Esophagus (tissue), 2 donors: Measurements from ENCODE around the gene AP2A2. TPM values are rescaled to one million over a fixed set of nuclear protein-coding genes. Genes with fewer than 3 reads are reported as not detected.

Experiments
- H3K27ac ChIP-seq, 2 donors: one replicate each; pipeline ENCODE4 v1.5.1; 2013; ENCODE audit warnings: low read depth in 2 of 2, mild to moderate bottlenecking in 2 of 2, inconsistent platforms in 1 of 2, low read length in 1 of 2, moderate library complexity in 1 of 2
- H3K27me3 ChIP-seq, 2 donors: one replicate each; pipeline ENCODE4 v1.6.1; 2013; ENCODE audit warnings: low read length in 2 of 2, control low read depth in 1 of 2, mild to moderate bottlenecking in 1 of 2; ENCODE audit not compliant: insufficient read depth in 2 of 2, control insufficient read depth in 1 of 2
- H3K36me3 ChIP-seq, 2 donors: one replicate each; pipeline ENCODE4 v1.6.1; 2013; ENCODE audit warnings: low read length in 1 of 2; ENCODE audit not compliant: control insufficient read depth in 2 of 2, insufficient read depth in 2 of 2
- H3K4me1 ChIP-seq, 2 donors: one replicate each; pipeline ENCODE4 v1.6.1; 2013; ENCODE audit warnings: low read length in 1 of 2; ENCODE audit not compliant: control insufficient read depth in 2 of 2, insufficient read depth in 2 of 2
- H3K4me3 ChIP-seq, 2 donors: one replicate each; pipeline ENCODE4 v1.5.1; 2013; ENCODE audit warnings: low read length in 2 of 2, mild to moderate bottlenecking in 2 of 2, low read depth in 1 of 2, moderate library complexity in 1 of 2
- H3K9me3 ChIP-seq, 2 donors: one replicate each; pipeline ENCODE4 v1.6.1; 2013; ENCODE audit warnings: mild to moderate bottlenecking in 2 of 2, low read depth in 1 of 2, low read length in 1 of 2, moderate library complexity in 1 of 2; ENCODE audit not compliant: control insufficient read depth in 2 of 2, insufficient read depth in 1 of 2
- WGBS, 2 donors: extraction: QIAGEN DNeasy Blood & Tissue Kit; methylation state at CpG; one replicate each; pipeline ENCODE4 v1.1.7; 2013; 5-methylcytosine and 5-hydroxymethylcytosine counted together
- polyA plus RNA-seq, 2 donors: library from polyadenylated mRNA; stranded (reverse); fragments of 200-250 nt; gene quantifications; one replicate each; pipeline ENCODE4 v1.2.3, GENCODE V29; 2013
- donor health status: healthy with polysubstance abuse.
- donor health status: Bipolar disorder and iron deficiency.

AP2A2 gene
- polyA plus RNA-seq, 2 donors, result 17.3 to 20.2 TPM

DNA sequence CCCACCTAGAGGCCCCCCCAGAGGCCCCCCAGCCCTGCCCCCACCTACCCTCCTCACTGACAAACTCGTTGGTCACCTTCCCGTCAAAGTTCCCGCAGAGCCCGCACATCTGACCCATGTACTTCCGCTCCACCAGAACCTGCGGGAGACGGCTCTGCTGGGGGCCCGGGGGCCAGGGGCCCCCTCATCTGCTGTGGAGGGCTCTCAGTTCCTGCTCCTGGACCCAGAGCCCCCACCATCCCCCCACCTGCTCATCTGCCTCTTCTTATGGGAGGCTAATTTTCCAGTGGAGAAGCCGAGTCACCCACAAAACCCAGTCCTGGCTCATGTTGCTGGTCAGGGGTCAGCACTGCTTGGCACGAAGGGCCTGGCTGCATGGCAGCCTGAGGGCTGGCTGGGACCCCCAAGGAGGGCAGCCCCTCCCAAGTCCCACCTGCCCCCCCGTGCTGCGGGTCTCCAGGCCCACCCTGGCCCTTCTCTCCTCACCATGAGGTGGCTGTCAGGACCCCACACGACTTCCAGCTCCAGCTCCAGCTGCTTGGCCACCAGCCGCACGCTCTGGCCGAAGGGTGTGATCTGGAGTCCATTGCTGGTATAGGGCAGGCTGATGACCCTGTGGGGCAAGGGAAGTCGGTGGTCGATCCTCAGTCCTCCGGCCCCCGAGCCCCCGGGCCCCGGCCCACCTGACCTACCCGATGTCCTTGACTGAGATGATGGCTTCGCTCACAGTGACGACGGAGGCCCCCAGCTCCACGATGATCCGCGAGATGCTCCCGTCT lies 105.6 kb downstream of the AP2A2 start:
- no peak overlapping the region for H3K4me3 ChIP-seq
- WGBS, 2 donors, result 78 to 79% methylated on average over 30 of the region's 30 CpGs
- no peaks in the 10 kb centered on the region for H3K27me3 ChIP-seq

GRCh38 chr11:1032310-1032891 lies 106.7 kb downstream of the AP2A2 start:
- H3K9me3 ChIP-seq, result no peaks in the 10 kb centered on the region
- H3K4me3 ChIP-seq, result no peak overlapping the region
- no peak overlapping the region for H3K27ac ChIP-seq
- WGBS, 2 donors, result 94 to 95% methylated on average over 12 of the region's 12 CpGs
- no peaks in the 10 kb centered on the region for H3K36me3 ChIP-seq
- peaks cover 0 to 3% of the 10 kb centered on the region in 2 donors for H3K27me3 ChIP-seq
- peaks cover 0 to 2% of the 10 kb centered on the region in 2 donors for H3K4me1 ChIP-seq

More for the DNA sequence above, 105.6 kb downstream of the AP2A2 start:
- no peaks in the 10 kb centered on the region for H3K9me3 ChIP-seq
- no peak overlapping the region for H3K27ac ChIP-seq
- peaks cover 0 to 2% of the 10 kb centered on the region in 2 donors for H3K4me1 ChIP-seq
- H3K36me3 ChIP-seq, result no peaks in the 10 kb centered on the region

DNA sequence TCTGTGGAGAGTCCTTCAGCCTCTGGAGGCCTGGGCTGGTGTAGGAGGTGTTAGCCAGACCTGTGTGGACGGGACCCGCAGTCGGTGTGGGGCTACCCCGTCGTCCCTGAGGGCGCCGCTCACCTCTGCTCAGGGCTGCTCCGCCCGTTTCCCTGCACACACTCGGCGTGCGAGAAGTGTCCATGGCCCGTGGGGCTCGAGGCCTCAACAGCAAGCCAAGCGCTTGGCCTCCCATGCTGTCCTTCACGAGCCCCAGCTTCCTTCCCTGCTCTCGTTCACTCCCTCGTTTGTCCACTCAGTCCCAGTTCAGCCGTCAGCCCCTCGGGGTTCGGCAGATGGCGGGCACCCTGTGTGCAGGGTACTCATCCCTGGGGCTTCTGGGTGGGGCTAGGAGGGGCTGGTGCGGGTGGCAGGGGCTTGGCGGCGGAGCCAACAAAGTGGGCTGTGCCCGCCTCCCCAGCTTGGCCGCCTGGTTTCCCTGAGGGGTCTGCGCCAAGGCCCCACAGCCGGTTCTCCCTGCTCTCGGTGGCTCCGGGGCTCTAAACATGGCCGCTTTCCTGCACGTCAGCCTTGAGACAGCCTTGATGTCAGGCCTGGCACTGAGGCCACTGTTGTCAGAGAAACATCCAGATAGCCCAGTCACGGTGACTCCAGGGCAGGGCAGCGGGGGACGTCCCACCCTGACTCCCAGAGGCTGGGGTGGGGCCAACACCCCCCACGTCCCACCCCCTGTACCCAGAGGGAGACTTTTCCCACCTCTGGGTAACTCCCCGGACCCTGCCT lies 107.5 kb downstream of the AP2A2 start:
- 67 to 72% methylated on average over 33 to 38 of the region's 38 CpGs for WGBS, 2 donors
- Histone ChIP-seq H3K27me3 (peaks cover 0 to 3% of the 10 kb centered on the region in 2 donors), H3K4me3 (no peak overlapping the region), H3K4me1 (peaks cover 0 to 2% of the 10 kb centered on the region in 2 donors), H3K9me3 (no peaks in the 10 kb centered on the region), H3K27ac (no peak overlapping the region), H3K36me3 (no peaks in the 10 kb centered on the region)

GRCh38 chr11:1034001-1034400 lies 108.3 kb downstream of the AP2A2 start:
- peaks cover 0 to 3% of the 10 kb centered on the region in 2 donors for H3K27me3 ChIP-seq
- WGBS, 2 donors, result 63% methylated on average over 8 of the region's 8 CpGs

DNA sequence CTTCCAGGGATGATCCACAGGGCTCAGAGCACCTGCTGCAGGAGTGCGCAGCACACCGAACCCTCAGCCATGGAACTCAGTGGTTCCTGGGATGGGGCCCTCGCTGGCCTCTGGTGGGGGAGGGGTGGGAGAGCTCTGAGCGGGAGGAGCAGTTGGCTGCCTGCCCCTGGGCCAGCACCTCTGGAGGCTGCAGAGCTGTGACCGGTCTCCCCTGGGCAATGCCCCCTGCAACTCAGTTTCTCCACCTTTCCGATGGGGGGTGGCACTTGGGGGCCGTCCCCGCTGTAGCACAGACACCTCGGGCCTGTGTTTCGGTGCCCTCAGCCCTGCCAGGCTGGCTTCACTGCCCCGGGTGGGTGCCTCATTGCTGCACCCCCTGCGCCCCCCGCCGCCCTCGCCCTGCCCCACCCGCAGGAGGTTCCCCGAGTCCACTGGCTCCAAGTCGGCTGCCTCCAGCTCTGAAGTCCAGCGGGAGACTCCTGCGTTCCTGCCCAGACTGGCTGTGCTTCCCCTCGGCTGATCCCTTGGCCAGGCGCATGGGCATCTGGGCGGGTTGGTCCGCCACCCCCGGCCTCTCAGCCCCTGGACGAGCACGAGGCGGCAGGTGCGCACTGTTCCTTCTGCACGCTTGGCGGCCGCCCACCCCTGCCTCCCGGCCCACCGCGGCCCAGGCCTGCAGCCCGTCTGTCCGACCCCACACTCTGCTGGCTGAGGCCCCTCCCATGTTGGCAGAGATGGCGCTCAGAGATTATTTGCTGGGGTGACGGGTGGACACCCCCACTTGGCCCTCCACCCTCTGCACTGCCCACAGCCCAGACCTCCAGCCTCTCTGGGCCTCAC lies 109.0 kb downstream of the AP2A2 start:
- H3K4me1 ChIP-seq, result peaks cover 0 to 2% of the 10 kb centered on the region in 2 donors
- H3K27me3 ChIP-seq, result peaks cover 0 to 3% of the 10 kb centered on the region in 2 donors
- H3K27ac ChIP-seq, result no peak overlapping the region
- no peaks in the 10 kb centered on the region for H3K36me3 ChIP-seq
- no peaks in the 10 kb centered on the region for H3K9me3 ChIP-seq
- H3K4me3 ChIP-seq, result no peak overlapping the region
- 65 to 67% methylated on average over 39 of the region's 39 CpGs for WGBS, 2 donors

More at GRCh38 chr11:1034001-1034400, 108.3 kb downstream of the AP2A2 start:
- no peaks in the 10 kb centered on the region for H3K36me3 ChIP-seq
- no peak overlapping the region for H3K27ac ChIP-seq
- H3K9me3 ChIP-seq, result no peaks in the 10 kb centered on the region
- no peak overlapping the region for H3K4me3 ChIP-seq
- H3K4me1 ChIP-seq, result peaks cover 0 to 2% of the 10 kb centered on the region in 2 donors

- Histone ChIP-seq H3K27ac (no peak overlapping the region), H3K27me3 (peaks cover 0 to 3% of the 10 kb centered on the region in 2 donors), H3K4me3 (no peak overlapping the region), H3K4me1 (peaks cover 0 to 2% of the 10 kb centered on the region in 2 donors), H3K9me3 (no peaks in the 10 kb centered on the region), H3K36me3 (no peaks in the 10 kb centered on the region)
- WGBS, 2 donors, result 73% methylated on average over 21 to 29 of the region's 29 CpGs
These were observed 110.1 kb downstream of the AP2A2 start for GRCh38 chr11:1035577-1036283.

GRCh38 chr11:1036303-1036923 lies 110.7 kb downstream of the AP2A2 start, which contains the start of gene MUC6:
TSS of gene MUC6 (minus strand) at chr11:1036718. CDS start at chr11:1036655, 63 bp downstream.
- no peak within 1 kb of the TSS for H3K27ac ChIP-seq
- H3K4me3 ChIP-seq, result no peak within 1 kb of the TSS
- H3K27me3 ChIP-seq, result peaks cover 0 to 3% of the 10 kb centered on the region in 2 donors
- no peaks in the 10 kb centered on the region for H3K9me3 ChIP-seq
- H3K36me3 ChIP-seq, result no peaks in the 10 kb centered on the region
- 54 to 57% methylated on average over 42 of the region's 42 CpGs for WGBS, 2 donors
- H3K4me1 ChIP-seq, result peaks cover 0 to 2% of the 10 kb centered on the region in 2 donors

- WGBS, 2 donors, result 47 to 49% methylated on average over 13 of the region's 13 CpGs
- peaks cover 0 to 3% of the 10 kb centered on the region in 2 donors for H3K27me3 ChIP-seq
- peaks cover 0 to 2% of the 10 kb centered on the region in 2 donors for H3K4me1 ChIP-seq
- H3K27ac ChIP-seq, result no peak overlapping the region
- H3K4me3 ChIP-seq, result no peak overlapping the region
- no peaks in the 10 kb centered on the region for H3K9me3 ChIP-seq
- H3K36me3 ChIP-seq, result no peaks in the 10 kb centered on the region
These were observed 111.3 kb downstream of the AP2A2 start for GRCh38 chr11:1036931-1037330.
